T47D (cell line): ENCODE data around the gene PHF3.

Experiments
- DNase-seq, 2 experiments: peaks; one replicate each; pipeline versions ENCODE4 v3.0.0 to v3.0.0-alpha.2; 2011 to 2012; ENCODE audit warnings: low read depth in 1 of 2, low spot score in 1 of 2
- JUND ChIP-seq: IDR thresholded peaks from 2 replicates; pipeline ENCODE4 v1.6.1; 2012; ENCODE audit warnings: low read depth
- in situ Hi-C: cut with HindIII; loops from 2 replicates; pipeline ENCODE4 v1.10.0; 2016; ENCODE audit warnings: low sequenced_read_pairs, low pct_unique_long_range_greater_than_20kb

Gene PHF3

GRCh38 chr6:63661769-63662168 lies 26.2 kb downstream of the PHF3 start:
- DNase-seq = no peak
- TF ChIP-seq JUND = no peak
- in situ Hi-C loops = no loop called here

GRCh38 chr6:63663147-63663955 lies 27.7 kb downstream of the PHF3 start:
- in situ Hi-C loops = no loop called here
- DNase-seq = no peak
- no peak for TF ChIP-seq JUND

GRCh38 chr6:63663956-63664281 lies 28.3 kb downstream of the PHF3 start:
- no peak for TF ChIP-seq JUND
- in situ Hi-C loops = no loop called here
- no peak for DNase-seq

- in situ Hi-C loops = no loop called here
- no peak for TF ChIP-seq JUND
- peak in 1 of 2 experiments; percentile 42 for DNase-seq
Observed at GRCh38 chr6:63671098-63671754, 35.6 kb downstream of the PHF3 start.

DNA sequence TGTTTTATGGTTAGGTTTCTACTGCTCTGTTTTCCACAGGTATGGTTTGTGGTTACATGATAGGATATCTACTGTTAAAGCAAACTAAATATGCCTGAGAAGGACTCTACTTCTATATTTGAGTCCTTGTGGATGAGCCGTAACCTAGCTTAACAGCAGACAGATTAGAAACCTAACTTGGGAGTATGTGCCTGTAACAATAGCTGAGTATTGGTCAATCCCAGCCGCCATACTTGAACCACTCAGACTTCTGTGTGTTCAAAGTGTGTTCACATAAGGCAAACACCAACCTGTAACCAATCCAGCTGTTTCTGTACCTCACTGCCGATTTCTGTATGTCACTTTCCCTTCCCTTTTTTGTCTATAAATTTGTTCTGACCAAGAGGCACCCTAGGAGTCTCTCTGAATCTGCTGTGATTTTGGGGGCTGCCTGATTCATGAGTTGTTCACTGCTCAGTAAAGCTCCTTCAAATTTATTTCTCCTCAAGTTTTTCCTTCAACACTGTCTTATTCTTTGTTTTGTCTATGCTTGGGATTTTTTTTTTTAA lies 37.1 kb downstream of the PHF3 start:
- DNase-seq = no peak
- in situ Hi-C loops = no loop called here
- TF ChIP-seq JUND = no peak

GRCh38 chr6:63673692-63674091 lies 38.1 kb downstream of the PHF3 start:
- TF ChIP-seq JUND = no peak
- in situ Hi-C loops = no loop called here
- no peak for DNase-seq

DNA sequence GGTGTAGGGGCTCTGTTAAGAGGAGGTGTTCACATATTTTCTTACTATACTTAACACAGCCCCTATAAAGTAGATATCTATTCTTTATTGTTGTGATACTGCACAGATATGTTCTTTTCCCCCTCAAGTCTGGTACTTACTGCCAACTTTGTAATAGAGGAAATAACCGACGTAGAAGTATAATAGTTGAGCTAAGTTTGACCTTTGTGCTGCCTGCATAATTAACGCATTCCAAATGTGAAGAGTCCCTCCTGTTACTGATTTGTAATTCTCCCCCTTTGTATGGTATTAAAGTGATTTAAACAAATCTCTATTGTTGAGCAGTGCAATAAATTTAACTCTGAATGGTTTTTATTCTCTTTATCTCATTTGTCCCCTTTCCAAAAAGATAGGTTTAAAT lies 39.0 kb downstream of the PHF3 start:
- DNase-seq = no peak
- TF ChIP-seq JUND = no peak
- in situ Hi-C loops = no loop called here

- in situ Hi-C loops = no loop called here
Observed at GRCh38 chr6:63675138-63675537, 39.5 kb downstream of the PHF3 start.

GRCh38 chr6:63676412-63677114 lies 41.0 kb downstream of the PHF3 start:
- no peak for TF ChIP-seq JUND
- in situ Hi-C loops = no loop called here
- no peak for DNase-seq

More at GRCh38 chr6:63675138-63675537, 39.5 kb downstream of the PHF3 start:
- no peak for DNase-seq
- TF ChIP-seq JUND = no peak

GRCh38 chr6:63677282-63677681 lies 41.7 kb downstream of the PHF3 start:
- in situ Hi-C loops = no loop called here
- TF ChIP-seq JUND = no peak
- no peak for DNase-seq

DNA sequence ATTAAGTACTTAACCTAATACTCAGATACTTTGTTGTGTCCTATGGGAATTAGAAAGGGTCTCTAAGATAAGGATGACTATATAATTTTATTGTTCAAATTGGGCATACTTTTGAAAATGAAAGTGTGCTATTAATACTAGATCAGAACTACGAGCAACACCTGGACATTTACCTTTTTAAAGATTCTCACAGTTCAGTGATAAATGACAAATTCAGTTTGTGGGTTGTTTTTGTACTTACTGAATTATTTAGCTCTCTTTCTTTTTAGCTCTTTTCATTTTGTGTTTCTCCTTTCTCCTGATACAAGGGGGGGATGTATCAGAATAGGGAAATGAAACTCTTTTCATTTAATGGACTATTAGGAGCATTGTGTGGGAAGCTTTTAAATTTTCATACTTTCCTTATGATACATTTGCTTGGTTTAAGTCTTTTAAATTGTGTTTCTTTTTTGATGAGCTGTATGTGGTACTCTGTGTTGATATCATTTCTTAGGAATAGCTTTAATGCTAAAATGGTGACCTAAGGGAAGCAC lies 47.5 kb downstream of the PHF3 start:
- no peak for TF ChIP-seq JUND
- in situ Hi-C loops = no loop called here
- no peak for DNase-seq

GRCh38 chr6:63685446-63686379 lies 50.1 kb downstream of the PHF3 start:
- DNase-seq = no peak
- no peak for TF ChIP-seq JUND
- in situ Hi-C loops = no loop called here
